Endothelial cell (in vitro differentiated cells): ENCODE results near the gene RAB2B. TPM values are rescaled to one million over a fixed set of nuclear protein-coding genes. Genes with fewer than 3 reads are reported as not detected.

ENCODE experiments used
- DNase-seq: peaks from one replicate; pipeline ENCODE4 v3.0.0; 2021; ENCODE audit warnings: low spot score
- H3K27ac Mint-ChIP-seq: one replicate; pipeline ENCODE4 v1.8.0; 2021; ENCODE audit warnings: mixed read lengths, inconsistent platforms; ENCODE audit not compliant: unreplicated experiment
- H3K27me3 Mint-ChIP-seq: one replicate; pipeline ENCODE4 v1.8.0; 2021; ENCODE audit warnings: mild to moderate bottlenecking, moderate library complexity, mixed read lengths, inconsistent platforms; ENCODE audit not compliant: unreplicated experiment
- H3K36me3 Mint-ChIP-seq: one replicate; pipeline ENCODE4 v1.8.0; 2021; ENCODE audit warnings: mild to moderate bottlenecking, low read depth, mixed read lengths, inconsistent platforms; ENCODE audit not compliant: unreplicated experiment
- H3K4me1 Mint-ChIP-seq: one replicate; pipeline ENCODE4 v1.8.0; 2021; ENCODE audit warnings: mild to moderate bottlenecking, mixed read lengths, inconsistent platforms; ENCODE audit not compliant: unreplicated experiment
- H3K4me3 Mint-ChIP-seq: one replicate; pipeline ENCODE4 v1.8.0; 2021; ENCODE audit warnings: mild to moderate bottlenecking, mixed read lengths, inconsistent platforms; ENCODE audit not compliant: unreplicated experiment
- H3K9me3 Mint-ChIP-seq: one replicate; pipeline ENCODE4 v1.8.0; 2021; ENCODE audit warnings: mixed read lengths, inconsistent platforms; ENCODE audit not compliant: unreplicated experiment
- CTCF ChIP-seq: fragments of 200-600 bp; sonication (generic); IDR thresholded peaks from one replicate; pipeline ENCODE4 v1.5.0; 2021; ENCODE audit warnings: antibody characterized with exemption; ENCODE audit not compliant: unreplicated experiment
- total RNA-seq: library from RNA; stranded (reverse); fragmentation: NEBNext Ultra II Directional; extraction: Animal tissue kit (Norgen Biotek cat#: 25700); gene quantifications from one replicate; pipeline ENCODE4 v1.2.1, GENCODE V29; 2021; ENCODE audit not compliant: unreplicated experiment

RAB2B gene
- total RNA-seq, 1 donor from 2014 or later = 25.0 TPM

- no peaks in the 10 kb centered on the region for H3K36me3 Mint-ChIP-seq
- TF ChIP-seq CTCF = no peak
- H3K27me3 Mint-ChIP-seq = peaks cover 1% of the 10 kb centered on the region
Observed at GRCh38 chr14:21440859-21441258, 35.9 kb downstream of the RAB2B start.

GRCh38 chr14:21437063-21437901 is 39.5 kb downstream of the RAB2B start:
- no peak for TF ChIP-seq CTCF
- Mint-ChIP-seq H3K4me1 (peaks cover 38% of the 10 kb centered on the region), H3K36me3 (peaks cover 4% of the 10 kb centered on the region), H3K27me3 (peaks cover 4% of the 10 kb centered on the region), H3K27ac (peak overlapping the region; percentile 91), H3K4me3 (peak overlapping the region; percentile 95), H3K9me3 (no peaks in the 10 kb centered on the region)
- DNase-seq = peak; percentile 100

More at GRCh38 chr14:21440859-21441258, 35.9 kb downstream of the RAB2B start:
- Mint-ChIP-seq H3K4me1 (peaks cover 23% of the 10 kb centered on the region), H3K9me3 (no peaks in the 10 kb centered on the region), H3K27ac (peak overlapping the region; percentile 1), H3K4me3 (no peak overlapping the region)
- no peak for DNase-seq

GRCh38 chr14:21436567-21437062 is 40.1 kb downstream of the RAB2B start:
- H3K27me3 Mint-ChIP-seq = peaks cover 4% of the 10 kb centered on the region
- TF ChIP-seq CTCF = no peak
- peak overlapping the region; percentile 95 for H3K4me3 Mint-ChIP-seq
- peaks cover 38% of the 10 kb centered on the region for H3K4me1 Mint-ChIP-seq
- peak overlapping the region; percentile 81 for H3K27ac Mint-ChIP-seq
- peaks cover 6% of the 10 kb centered on the region for H3K36me3 Mint-ChIP-seq
- no peak for DNase-seq
- H3K9me3 Mint-ChIP-seq = no peaks in the 10 kb centered on the region

- H3K36me3 Mint-ChIP-seq = peaks cover 39% of the 10 kb centered on the region
- TF ChIP-seq CTCF = no peak
- DNase-seq = no peak
- no peak overlapping the region for H3K4me3 Mint-ChIP-seq
- no peak overlapping the region for H3K27ac Mint-ChIP-seq
- H3K27me3 Mint-ChIP-seq = peaks cover 3% of the 10 kb centered on the region
- no peaks in the 10 kb centered on the region for H3K9me3 Mint-ChIP-seq
- H3K4me1 Mint-ChIP-seq = peaks cover 18% of the 10 kb centered on the region
Observed at GRCh38 chr14:21431126-21431525, 45.6 kb downstream of the RAB2B start.

GRCh38 chr14:21428930-21429329 is 47.8 kb downstream of the RAB2B start:
- H3K36me3 Mint-ChIP-seq = peaks cover 52% of the 10 kb centered on the region
- H3K27ac Mint-ChIP-seq = no peak overlapping the region
- peaks cover 4% of the 10 kb centered on the region for H3K4me1 Mint-ChIP-seq
- no peaks in the 10 kb centered on the region for H3K9me3 Mint-ChIP-seq
- DNase-seq = no peak
- TF ChIP-seq CTCF = no peak
- peaks cover 1% of the 10 kb centered on the region for H3K27me3 Mint-ChIP-seq
- H3K4me3 Mint-ChIP-seq = no peak overlapping the region
